Measurements from ENCODE around the gene PARD3B. TPM values are rescaled to one million over a fixed set of nuclear protein-coding genes. Genes with fewer than 3 reads are reported as not detected.

Gene PARD3B
- total RNA-seq, 6 experiments from 2014 or later = 5.3 to 11.2 (median 8.3) TPM

- H3K27me3 ChIP-seq = no peaks in the 10 kb centered on the region
- intact Hi-C loops (cut with DNase I) = no loop called here
- whole genome bisulfite sequencing (ENCODE audit: insufficient coverage, low coverage, low lambda C conversion rate, missing lambda C conversion rate) = 43% methylated on average over 2 of the region's 2 CpGs
- no peak overlapping the region for H3K4me3 ChIP-seq
- ATAC-seq = no peak
- no peak for DNase-seq
- no peaks in the 10 kb centered on the region for H3K4me1 ChIP-seq
- H3K36me3 ChIP-seq = no peaks in the 10 kb centered on the region
- no peak for TF ChIP-seq POLR2A (IDR thresholded peaks at IDR 0.05)
- TF ChIP-seq, protein P1, sequence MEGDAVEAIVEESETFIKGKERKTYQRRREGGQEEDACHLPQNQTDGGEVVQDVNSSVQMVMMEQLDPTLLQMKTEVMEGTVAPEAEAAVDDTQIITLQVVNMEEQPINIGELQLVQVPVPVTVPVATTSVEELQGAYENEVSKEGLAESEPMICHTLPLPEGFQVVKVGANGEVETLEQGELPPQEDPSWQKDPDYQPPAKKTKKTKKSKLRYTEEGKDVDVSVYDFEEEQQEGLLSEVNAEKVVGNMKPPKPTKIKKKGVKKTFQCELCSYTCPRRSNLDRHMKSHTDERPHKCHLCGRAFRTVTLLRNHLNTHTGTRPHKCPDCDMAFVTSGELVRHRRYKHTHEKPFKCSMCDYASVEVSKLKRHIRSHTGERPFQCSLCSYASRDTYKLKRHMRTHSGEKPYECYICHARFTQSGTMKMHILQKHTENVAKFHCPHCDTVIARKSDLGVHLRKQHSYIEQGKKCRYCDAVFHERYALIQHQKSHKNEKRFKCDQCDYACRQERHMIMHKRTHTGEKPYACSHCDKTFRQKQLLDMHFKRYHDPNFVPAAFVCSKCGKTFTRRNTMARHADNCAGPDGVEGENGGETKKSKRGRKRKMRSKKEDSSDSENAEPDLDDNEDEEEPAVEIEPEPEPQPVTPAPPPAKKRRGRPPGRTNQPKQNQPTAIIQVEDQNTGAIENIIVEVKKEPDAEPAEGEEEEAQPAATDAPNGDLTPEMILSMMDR (IDR thresholded peaks at IDR 0.05) = no peak
- no peaks in the 10 kb centered on the region for H3K9me3 ChIP-seq
- no peak overlapping the region for H3K27ac ChIP-seq
Observed at GRCh38 chr2:204503869-204504268, 41.4 kb upstream of the PARD3B start.

- intact Hi-C loops (cut with DNase I) = no loop called here
- Histone ChIP-seq H3K4me1 (no peaks in the 10 kb centered on the region), H3K27ac (no peak overlapping the region), H3K4me3 (no peak overlapping the region), H3K36me3 (no peaks in the 10 kb centered on the region), H3K9me3 (no peaks in the 10 kb centered on the region), H3K27me3 (no peaks in the 10 kb centered on the region)
- ATAC-seq = no peak
- WGBS (ENCODE audit: insufficient coverage, low coverage, low lambda C conversion rate, missing lambda C conversion rate) = 70% methylated on average over 2 of the region's 2 CpGs
- TF ChIP-seq, protein P1 (IDR thresholded peaks at IDR 0.05) = no peak
- no peak for DNase-seq
Observed at GRCh38 chr2:204504594-204504993, 40.7 kb upstream of the PARD3B start.

- no peak overlapping the region for H3K4me3 ChIP-seq
- no peaks in the 10 kb centered on the region for H3K9me3 ChIP-seq
- no peaks in the 10 kb centered on the region for H3K27me3 ChIP-seq
- no peak overlapping the region for H3K27ac ChIP-seq
- no peaks in the 10 kb centered on the region for H3K4me1 ChIP-seq
- 61% methylated on average over 2 of the region's 2 CpGs for WGBS (ENCODE audit: insufficient coverage, low coverage, low lambda C conversion rate, missing lambda C conversion rate)
- intact Hi-C loops (cut with DNase I) = no loop called here
- no peaks in the 10 kb centered on the region for H3K36me3 ChIP-seq
- no peak for DNase-seq
- no peak for ATAC-seq
- TF ChIP-seq, protein P1 (IDR thresholded peaks at IDR 0.05) = no peak
- no peak for TF ChIP-seq POLR2A (IDR thresholded peaks at IDR 0.05)
Observed at GRCh38 chr2:204505488-204505887, 39.8 kb upstream of the PARD3B start.

DNA sequence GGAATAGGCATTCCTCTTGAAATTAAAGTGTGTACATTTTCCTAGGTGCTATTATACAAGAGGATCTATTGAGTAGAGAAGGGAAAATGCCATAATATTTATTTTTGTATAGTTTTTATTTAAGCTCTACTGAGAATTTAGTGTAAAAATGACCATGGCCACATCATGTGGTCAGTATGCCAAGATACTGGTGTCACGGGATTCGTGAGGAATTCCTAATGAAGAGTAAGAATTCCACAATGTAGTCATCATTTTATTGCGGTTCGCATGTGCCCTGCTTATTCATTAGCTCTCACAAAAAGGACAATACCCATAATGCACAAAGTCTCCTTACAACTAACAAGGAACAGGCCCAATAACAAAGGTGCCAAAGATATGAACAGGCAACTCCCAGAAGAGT, 39.3 kb upstream of the PARD3B start:
- Histone ChIP-seq H3K36me3 (no peaks in the 10 kb centered on the region), H3K9me3 (no peaks in the 10 kb centered on the region), H3K4me1 (no peaks in the 10 kb centered on the region), H3K27me3 (no peaks in the 10 kb centered on the region), H3K4me3 (no peak overlapping the region), H3K27ac (no peak overlapping the region)
- 96% methylated on average over 4 of the region's 4 CpGs for WGBS (ENCODE audit: insufficient coverage, low coverage, low lambda C conversion rate, missing lambda C conversion rate)
- DNase-seq = no peak
- no peak for ATAC-seq
- no peak for TF ChIP-seq POLR2A (IDR thresholded peaks at IDR 0.05)
- TF ChIP-seq, protein P1 (IDR thresholded peaks at IDR 0.05) = no peak
- intact Hi-C loops (cut with DNase I) = no loop called here

- 92% methylated on average over 5 of the region's 5 CpGs for WGBS (ENCODE audit: insufficient coverage, low coverage, low lambda C conversion rate, missing lambda C conversion rate)
Observed at GRCh38 chr2:204507636-204508035, 37.6 kb upstream of the PARD3B start.

More at GRCh38 chr2:204507636-204508035, 37.6 kb upstream of the PARD3B start:
- Histone ChIP-seq H3K9me3 (no peaks in the 10 kb centered on the region), H3K36me3 (no peaks in the 10 kb centered on the region), H3K4me3 (no peak overlapping the region), H3K27ac (no peak overlapping the region), H3K4me1 (no peaks in the 10 kb centered on the region), H3K27me3 (no peaks in the 10 kb centered on the region)
- TF ChIP-seq POLR2A (IDR thresholded peaks at IDR 0.05) = no peak
- TF ChIP-seq, protein P1 (IDR thresholded peaks at IDR 0.05) = no peak
- intact Hi-C loops (cut with DNase I) = no loop called here
- no peak for ATAC-seq
- no peak for DNase-seq
